OCI-LY7 (cell line): ENCODE results near the gene NACA2. TPM values are rescaled to one million over a fixed set of nuclear protein-coding genes. Genes with fewer than 3 reads are reported as not detected.

ENCODE experiments used
- BruUV-seq: library from RNA; stranded (reverse); fragments of 400-500 nt; replicated peaks from 2 replicates; lab custom pipeline; 2021; lab: Mats Ljungman, UMichigan
- CTCF ChIA-PET: fragments of 300-600 bp; sonication (Branson Sonifier 250); formaldehyde crosslinking; loops from one replicate; lab custom pipeline; 2022; ENCODE audit warnings: antibody characterized with exemption; ENCODE audit not compliant: unreplicated experiment; lab: Charles Lee
- POLR2A ChIA-PET: fragments of 300-600 bp; sonication (Branson Sonifier 250); formaldehyde crosslinking; loops from one replicate; lab custom pipeline; 2022; ENCODE audit warnings: antibody characterized with exemption; lab: Charles Lee
- DNase-seq: peaks from one replicate; pipeline ENCODE4 v3.0.0-alpha.2; 2015; ENCODE audit warnings: low spot score
- H2AFZ ChIP-seq: fragments of 200-600 bp; sonication (generic), shearing (Covaris generic); 2 replicates; pipeline ENCODE4 v1.6.1; 2014; ENCODE audit warnings: mild to moderate bottlenecking, antibody characterized with exemption, low read length, moderate library complexity
- H3K27ac ChIP-seq: fragments of 200-600 bp; sonication (generic); 2 replicates; pipeline ENCODE4 v1.5.1; 2014; ENCODE audit warnings: mixed run types, low read depth, mild to moderate bottlenecking, moderate library complexity, low read length, inconsistent platforms; ENCODE audit not compliant: poor library complexity, severe bottlenecking
- H3K36me3 ChIP-seq: fragments of 200-600 bp; sonication (generic); 2 replicates; pipeline ENCODE4 v1.6.1; 2014; ENCODE audit warnings: mild to moderate bottlenecking, antibody characterized with exemption, low read length, moderate library complexity, mixed read lengths; ENCODE audit not compliant: insufficient read depth
- H3K4me1 ChIP-seq: fragments of 200-600 bp; sonication (generic); 2 replicates; pipeline ENCODE4 v1.5.1; 2014; ENCODE audit warnings: mild to moderate bottlenecking, low read length; ENCODE audit not compliant: insufficient read depth, poor library complexity, severe bottlenecking
- H3K4me2 ChIP-seq: fragments of 200-600 bp; sonication (generic); 2 replicates; pipeline ENCODE4 v1.6.1; 2014; ENCODE audit warnings: mild to moderate bottlenecking, low read length
- H3K4me3 ChIP-seq: fragments of 200-600 bp; sonication (generic); 2 replicates; pipeline ENCODE4 v1.5.1; 2014; ENCODE audit warnings: mild to moderate bottlenecking, low read depth, low read length; ENCODE audit not compliant: poor library complexity, severe bottlenecking
- H3K79me2 ChIP-seq: fragments of 200-600 bp; sonication (generic); 2 replicates; pipeline ENCODE4 v1.6.1; 2016; ENCODE audit warnings: low read depth, mild to moderate bottlenecking, low read length, moderate library complexity, mixed read lengths; ENCODE audit not compliant: insufficient read depth
- H3K9me2 ChIP-seq: fragments of 200-600 bp; sonication (generic); 2 replicates; pipeline ENCODE4 v1.6.1; 2016; ENCODE audit warnings: mild to moderate bottlenecking, low read length, mixed read lengths; ENCODE audit not compliant: insufficient read depth
- H3K9me3 ChIP-seq: fragments of 200-600 bp; sonication (generic); 2 replicates; pipeline ENCODE4 v1.6.1; 2014; ENCODE audit warnings: mild to moderate bottlenecking, mixed run types, low read length, mixed read lengths
- H4K20me1 ChIP-seq: fragments of 200-600 bp; sonication (generic); 2 replicates; pipeline ENCODE4 v1.6.1; 2014; ENCODE audit warnings: mild to moderate bottlenecking, antibody characterized with exemption, low read length, moderate library complexity, mixed read lengths; ENCODE audit not compliant: insufficient read depth
- CTCF ChIP-seq: fragments of 200-600 bp; sonication (generic); conservative IDR thresholded peaks from 2 replicates; pipeline ENCODE4 v1.5.1; 2014; ENCODE audit warnings: mild to moderate bottlenecking, antibody characterized with exemption, low read length, moderate library complexity, mixed read lengths
- EZH2phosphoT487 ChIP-seq: fragments of 200-600 bp; sonication (generic); IDR thresholded peaks from 2 replicates; pipeline ENCODE4 v1.6.1; 2018; ENCODE audit warnings: low read depth, borderline replicate concordance, mild to moderate bottlenecking, mixed run types, antibody characterized with exemption, low read length, moderate library complexity, mixed read lengths
- intact Hi-C: fragments of 100-400 bp; cut with micrococcal nuclease; formaldehyde crosslinking; loops from one replicate; pipeline ENCODE4 v1.10.0; 2022; ENCODE audit not compliant: unreplicated experiment
- total RNA-seq, 2 experiments: library from RNA; depleted of rRNA in 1 of 2; stranded (reverse); fragments of >200 nt in 1 of 2; shearing (Covaris generic) in 1 of 2; gene quantifications; 2 replicates each; pipeline ENCODE4 v1.2.3, GENCODE V29; 2014 to 2022

Gene NACA2
- total RNA-seq, 2 experiments from 2014 or later = not detected

DNA sequence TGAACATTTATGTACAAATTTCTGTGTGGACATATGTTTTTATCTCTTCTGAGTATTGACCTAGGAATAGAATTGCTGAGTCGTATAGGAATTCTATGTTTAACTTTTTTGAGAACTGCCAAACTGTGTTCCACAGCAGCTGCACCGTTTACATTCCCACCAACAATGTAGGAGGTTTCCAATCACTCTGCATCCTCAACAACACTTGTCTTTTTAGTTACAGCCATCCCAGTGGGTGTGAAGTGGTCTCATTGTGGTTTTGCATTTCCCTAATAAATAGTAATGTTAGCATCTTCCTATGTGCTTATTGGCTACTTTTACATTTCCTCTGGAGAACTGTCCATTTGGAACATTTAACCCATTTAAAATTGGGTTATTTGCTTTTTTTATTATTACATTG lies 36.6 kb upstream of the NACA2 start:
- Histone ChIP-seq H3K9me3 (no peaks in the 10 kb centered on the region), H3K36me3 (no peaks in the 10 kb centered on the region), H3K9me2 (no peaks in the 10 kb centered on the region), H3K4me2 (no peak overlapping the region), H4K20me1 (no peaks in the 10 kb centered on the region), H3K4me1 (no peaks in the 10 kb centered on the region), H3K27ac (no peak overlapping the region), H3K4me3 (no peak overlapping the region), H3K79me2 (no peaks in the 10 kb centered on the region), H2AFZ (no peak overlapping the region)
- POLR2A ChIA-PET = interaction anchor here (0.6 kb wide), 1 partner anchor 307 kb away, joined by 3 read pairs; no protein-coding TSS in a partner anchor
- no TSS peak for BruUV-seq
- intact Hi-C loops = no loop called here
- TF ChIP-seq EZH2phosphoT487 = no peak
- TF ChIP-seq CTCF = no peak
- no peak for DNase-seq
- CTCF ChIA-PET = no interaction called here

DNA sequence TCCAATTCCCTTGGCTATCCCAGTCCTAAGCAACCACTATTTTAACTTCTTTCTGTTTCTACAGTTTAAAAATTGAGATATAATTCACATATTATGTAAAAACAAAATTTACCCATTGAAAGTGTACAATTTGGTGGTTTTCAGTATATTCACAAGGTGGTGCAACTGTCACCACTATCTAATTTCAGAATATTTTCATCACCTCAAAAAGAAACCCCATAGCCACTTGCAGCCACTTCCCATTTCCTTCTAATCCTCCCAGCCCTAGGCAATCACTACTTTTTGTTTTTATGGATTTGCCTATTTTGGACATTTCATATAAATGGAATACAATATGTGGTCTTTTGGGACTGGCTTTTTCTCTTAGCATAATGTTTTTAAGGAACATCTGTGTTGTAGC lies 36.1 kb upstream of the NACA2 start:
- Histone ChIP-seq H3K9me2 (no peaks in the 10 kb centered on the region), H3K4me2 (no peak overlapping the region), H3K4me3 (no peak overlapping the region), H3K27ac (no peak overlapping the region), H2AFZ (no peak overlapping the region), H3K4me1 (no peaks in the 10 kb centered on the region), H4K20me1 (no peaks in the 10 kb centered on the region), H3K36me3 (no peaks in the 10 kb centered on the region), H3K79me2 (no peaks in the 10 kb centered on the region), H3K9me3 (no peaks in the 10 kb centered on the region)
- no TSS peak for BruUV-seq
- ChIA-PET CTCF (no interaction called here), POLR2A (no interaction called here)
- no peak for TF ChIP-seq CTCF
- DNase-seq = no peak
- intact Hi-C loops = no loop called here

DNA sequence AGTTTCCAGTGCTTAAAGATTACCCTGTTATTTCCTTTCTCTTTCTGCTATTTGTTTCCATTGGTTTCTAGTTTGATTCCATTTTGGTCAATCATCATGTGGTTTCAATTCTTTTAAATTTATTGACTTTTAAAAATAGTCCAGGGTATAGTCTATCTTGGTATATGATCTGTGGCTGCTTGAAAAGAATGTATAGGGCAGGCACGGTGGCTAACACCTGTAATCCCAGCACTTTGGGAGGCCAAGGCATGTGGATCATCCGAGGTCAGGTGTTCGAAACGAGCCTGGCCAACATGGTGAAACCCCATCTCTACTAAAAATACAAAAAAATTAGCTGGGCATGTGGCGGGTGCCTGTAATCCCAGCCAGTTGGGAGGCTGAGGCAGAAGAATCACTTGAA lies 34.5 kb upstream of the NACA2 start:
- no peaks in the 10 kb centered on the region for H3K9me2 ChIP-seq
- H3K36me3 ChIP-seq = no peaks in the 10 kb centered on the region
- CTCF ChIA-PET = no interaction called here
- H4K20me1 ChIP-seq = no peaks in the 10 kb centered on the region
- POLR2A ChIA-PET = interaction anchor here (0.6 kb wide), 1 partner anchor 12 kb away, joined by 3 read pairs; no protein-coding TSS in a partner anchor
- H3K27ac ChIP-seq = no peak overlapping the region
- intact Hi-C loops = no loop called here
- no peak for DNase-seq
- no peak overlapping the region for H3K4me2 ChIP-seq
- no peaks in the 10 kb centered on the region for H3K9me3 ChIP-seq
- no TSS peak for BruUV-seq
- TF ChIP-seq CTCF = no peak
- no peak for TF ChIP-seq EZH2phosphoT487
- H3K4me1 ChIP-seq = no peaks in the 10 kb centered on the region
- H2AFZ ChIP-seq = no peak overlapping the region
- no peak overlapping the region for H3K4me3 ChIP-seq
- no peaks in the 10 kb centered on the region for H3K79me2 ChIP-seq
